GM19455 (cell line): Measurements from ENCODE around the gene NCMAP.

Experiments used
- ATAC-seq: cut with Tn5 transposase; IDR thresholded peaks from one replicate; pipeline ENCODE4 v1.9.1; 2021; ENCODE audit not compliant: unreplicated experiment

Gene NCMAP

GRCh38 chr1:24621121-24621520 is 65.2 kb downstream of the NCMAP start:
- no peak for ATAC-seq

DNA sequence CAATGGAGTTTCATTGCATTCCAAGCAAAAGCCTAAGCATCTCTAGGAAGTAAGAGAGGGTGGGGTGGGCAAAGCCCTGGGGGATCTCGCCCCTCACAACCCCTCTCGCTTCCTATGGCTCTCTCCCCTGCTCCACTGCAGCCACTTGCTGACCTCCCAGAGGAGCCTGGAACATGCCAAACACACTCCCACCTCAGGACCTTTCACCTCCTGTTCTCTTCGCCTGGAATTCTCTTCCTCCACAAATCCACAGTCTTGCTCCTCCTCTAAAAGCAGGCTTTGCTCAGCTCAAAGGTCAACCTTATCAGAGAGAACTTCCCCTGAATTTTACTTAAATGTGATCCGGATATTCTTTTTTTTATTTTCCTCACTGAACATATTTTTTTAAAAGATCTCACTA is 66.3 kb downstream of the NCMAP start:
- no peak for ATAC-seq

DNA sequence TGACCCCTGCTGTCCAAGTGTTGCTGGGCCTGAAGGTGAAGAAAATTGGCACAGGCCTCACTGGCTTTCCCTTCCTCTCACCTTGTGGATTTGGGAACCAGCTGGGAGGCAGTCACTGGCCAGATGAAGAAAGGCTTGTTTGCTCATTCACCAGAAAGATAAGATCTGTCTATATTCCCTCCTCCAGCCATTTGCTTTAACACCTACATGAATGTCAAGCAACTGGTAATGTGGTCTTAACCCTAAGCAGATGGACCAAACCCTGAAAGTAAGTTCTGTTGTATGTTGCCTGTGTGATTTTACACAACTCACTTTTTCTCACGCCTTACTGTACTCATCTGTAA is 76.9 kb downstream of the NCMAP start:
- ATAC-seq: no peak

- ATAC-seq: no peak
Measured at GRCh38 chr1:24635195-24635843, 79.4 kb downstream of the NCMAP start.

- no peak for ATAC-seq
Measured at GRCh38 chr1:24636661-24637357, 80.9 kb downstream of the NCMAP start.

- ATAC-seq: no peak
Measured at GRCh38 chr1:24639094-24639493, 83.2 kb downstream of the NCMAP start.

DNA sequence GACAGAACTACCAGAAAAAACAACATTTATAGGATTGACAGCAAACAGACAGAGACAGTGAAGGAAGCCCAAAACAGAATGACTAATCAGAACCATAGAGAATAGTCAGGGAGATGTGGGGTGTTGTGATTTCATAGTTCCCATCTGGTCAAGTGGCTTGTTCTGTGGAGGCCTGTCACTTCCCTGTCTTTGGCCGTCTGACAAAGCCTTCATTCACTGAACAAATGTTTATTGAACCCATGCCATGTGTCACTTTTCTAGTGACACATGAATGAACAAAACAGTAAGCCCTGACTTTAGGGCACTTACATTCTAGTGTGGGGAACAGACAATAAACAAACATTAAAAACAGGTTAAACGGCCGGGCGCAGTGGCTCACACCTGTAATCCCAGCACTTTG is 84.0 kb downstream of the NCMAP start:
- no peak for ATAC-seq

DNA sequence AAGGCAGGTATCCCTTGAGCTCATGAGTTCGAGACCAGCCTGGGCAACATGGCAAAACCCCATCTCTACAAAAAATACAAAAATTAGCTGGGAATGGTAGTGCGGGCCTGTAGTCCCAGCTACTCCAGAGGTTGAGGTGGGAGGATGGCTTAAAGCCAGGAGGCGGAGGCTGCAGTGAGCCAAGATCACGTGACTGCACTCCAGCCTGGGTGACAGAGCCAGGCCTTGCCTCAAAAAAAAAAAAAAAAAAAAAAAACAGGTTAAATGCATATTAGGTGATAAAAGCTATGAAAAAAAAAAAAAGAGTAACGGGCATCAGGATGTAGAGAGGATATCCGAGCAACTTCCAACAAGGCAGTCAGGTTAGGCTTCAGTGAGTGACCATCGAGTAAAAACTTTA is 84.4 kb downstream of the NCMAP start:
- no peak for ATAC-seq

DNA sequence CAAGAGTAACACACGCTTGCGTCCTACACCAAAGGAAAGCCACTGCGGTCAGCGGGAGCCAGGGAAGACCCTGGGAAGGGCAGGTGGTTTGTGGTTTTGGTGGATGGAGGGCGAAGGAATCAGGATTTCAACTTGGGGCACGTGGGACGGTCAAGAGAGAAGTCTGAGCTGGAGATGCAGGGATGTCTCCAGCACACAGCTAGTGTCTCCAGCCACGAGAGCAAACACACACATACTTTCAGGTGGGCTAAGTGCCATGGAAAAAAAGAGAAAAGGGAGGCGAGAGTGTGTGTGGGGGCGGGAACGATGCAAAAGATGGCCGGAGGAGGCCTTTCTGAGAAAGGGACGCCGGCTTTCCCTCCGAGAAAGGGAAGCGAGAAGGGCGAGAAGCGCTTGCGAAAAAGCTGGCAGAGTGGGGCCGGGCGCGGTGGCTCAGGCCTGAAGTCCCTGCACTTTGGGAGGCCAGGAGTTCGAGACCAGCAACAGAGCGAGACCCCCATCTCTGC is 85.8 kb downstream of the NCMAP start:
- ATAC-seq: no peak

- ATAC-seq: peak; percentile 91
Measured at GRCh38 chr1:24642481-24643362, 86.8 kb downstream of the NCMAP start, which contains the start of gene SRRM1. Gene SRRM1, plus strand, starts transcription at chr1:24643302. Its CDS starts 25 bp downstream, at chr1:24643327.

DNA sequence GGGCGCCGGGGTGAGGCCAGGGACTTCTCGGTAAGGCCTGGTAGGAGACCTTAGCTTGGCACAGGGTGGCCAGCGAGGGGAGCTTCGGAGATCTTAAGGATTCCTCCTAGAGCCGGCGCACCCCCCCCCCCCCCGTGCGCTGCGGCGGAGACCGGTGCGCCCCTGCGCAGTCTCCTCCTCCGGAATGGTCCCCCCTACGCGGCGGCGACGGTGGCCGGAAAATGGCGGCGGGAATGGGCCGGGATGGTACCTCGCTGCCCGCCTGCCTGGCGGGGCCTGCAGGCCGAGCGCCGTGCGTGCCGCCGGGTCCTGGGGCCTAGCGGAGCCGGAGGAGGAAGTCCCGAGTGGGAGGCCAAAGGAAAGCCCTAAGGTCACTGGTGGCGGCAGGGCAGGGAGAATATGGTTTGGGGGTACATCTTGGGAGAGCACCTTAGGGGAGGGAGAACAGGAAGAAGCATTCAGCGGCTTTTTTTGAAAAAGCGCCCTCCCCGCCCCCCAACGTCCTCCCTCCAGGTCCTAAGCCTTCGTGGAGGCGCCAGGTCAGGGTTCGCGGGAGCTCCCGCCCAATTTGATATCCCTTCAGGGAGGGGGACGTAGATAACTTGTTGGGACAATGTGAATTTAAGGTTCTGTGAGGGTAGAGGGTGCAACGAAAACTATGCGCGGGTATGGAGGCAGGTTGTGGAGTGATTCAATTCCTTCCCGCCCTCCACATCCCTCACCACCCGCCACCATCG is 87.6 kb downstream of the NCMAP start:
- ATAC-seq: peak; percentile 11

GRCh38 chr1:24644100-24644384 is 88.2 kb downstream of the NCMAP start:
- ATAC-seq: no peak

DNA sequence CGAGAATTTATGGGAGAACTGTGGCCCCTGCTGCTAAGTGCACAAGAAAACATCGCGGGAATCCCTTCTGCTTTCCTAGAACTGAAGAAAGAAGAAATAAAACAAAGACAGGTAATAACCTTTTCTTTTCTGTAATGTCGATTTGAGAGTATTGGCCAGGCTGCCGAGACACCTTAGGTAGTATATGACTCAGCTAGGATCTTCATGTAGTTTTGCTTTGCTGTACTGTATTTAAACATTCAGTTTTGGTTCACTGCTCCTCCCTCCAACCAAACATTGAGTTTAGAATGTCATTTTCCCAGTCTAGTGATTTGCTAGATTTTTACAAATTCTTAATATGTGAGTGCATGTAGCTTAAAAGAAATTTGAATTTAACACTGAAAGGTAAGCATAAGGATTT is 93.0 kb downstream of the NCMAP start:
- ATAC-seq: no peak

GRCh38 chr1:24652382-24652781 is 96.5 kb downstream of the NCMAP start:
- no peak for ATAC-seq

- ATAC-seq: no peak
Measured at GRCh38 chr1:24654010-24654409, 98.1 kb downstream of the NCMAP start.

DNA sequence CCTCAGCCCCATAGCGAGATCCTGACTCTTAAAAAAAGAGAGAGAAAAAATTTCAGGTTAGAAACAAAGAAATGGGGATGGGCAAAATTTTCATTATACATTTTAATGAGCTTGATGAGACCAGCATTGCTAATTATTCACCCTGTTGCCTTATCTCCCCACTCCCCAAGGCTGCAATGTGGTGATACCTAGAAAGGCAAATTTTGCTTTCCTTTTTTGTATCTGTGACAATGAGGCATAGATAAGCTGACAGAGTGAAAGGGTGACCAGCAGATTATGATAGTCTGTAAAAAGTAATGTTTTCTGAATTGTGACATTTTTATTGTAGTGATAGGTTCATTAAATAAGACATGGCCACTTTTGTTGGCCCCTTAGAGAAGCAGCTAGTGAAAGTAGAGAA is 100.2 kb downstream of the NCMAP start:
- no peak for ATAC-seq

- ATAC-seq: no peak
Measured at GRCh38 chr1:24657781-24658180, 101.9 kb downstream of the NCMAP start.
